Measurements from ENCODE around the gene NCK2. TPM values are rescaled to one million over a fixed set of nuclear protein-coding genes. Genes with fewer than 3 reads are reported as not detected.

The NCK2 gene
- total RNA-seq, 1 experiment from 2014 or later, result 0.30 TPM

- H3K9me2 ChIP-seq (replicated peaks; ENCODE audit: insufficient read depth, low read length), result no peaks in the 10 kb centered on the region
- no peak overlapping the region for H3K4me3 ChIP-seq (ENCODE audit: low read length)
- H3K4me1 ChIP-seq (ENCODE audit: low read length), result peaks cover 16% of the 10 kb centered on the region
- peaks cover 7% of the 10 kb centered on the region; the same call in 1 of the 2 replicates for H4K20me1 ChIP-seq (ENCODE audit: insufficient read depth, low read depth, low read length)
- no peak overlapping the region for H3K4me2 ChIP-seq (ENCODE audit: low read depth, low read length, poor library complexity, severe bottlenecking)
- DNase-seq, result no peak
- H3K9me3 ChIP-seq (ENCODE audit: low read length), result no peaks in the 10 kb centered on the region
- peaks cover 3% of the 10 kb centered on the region; the same call in 1 of the 2 replicates for H3K27me3 ChIP-seq (ENCODE audit: low read length)
- H3K36me3 ChIP-seq (ENCODE audit: insufficient read depth, low read length), result no peaks in the 10 kb centered on the region
- H2AFZ ChIP-seq (ENCODE audit: low read length), result no peak overlapping the region
- H3K9ac ChIP-seq (ENCODE audit: low read length), result no peak overlapping the region
- H3K27ac ChIP-seq (ENCODE audit: low read length), result no peak overlapping the region
- no peaks in the 10 kb centered on the region for H3K79me2 ChIP-seq (ENCODE audit: low read length)
Measured at GRCh38 chr2:105747991-105748390, 3.3 kb downstream of the NCK2 start.

- Histone ChIP-seq H3K4me1 (ENCODE audit: low read length) (peaks cover 16% of the 10 kb centered on the region), H3K79me2 (ENCODE audit: low read length) (no peaks in the 10 kb centered on the region), H3K9ac (ENCODE audit: low read length) (no peak overlapping the region)
Measured at GRCh38 chr2:105748566-105748965, 3.9 kb downstream of the NCK2 start.

GRCh38 chr2:105749583-105750400, 5.1 kb downstream of the NCK2 start:
- Histone ChIP-seq H3K4me1 (ENCODE audit: low read length) (peaks cover 10% of the 10 kb centered on the region), H3K4me2 (ENCODE audit: low read depth, low read length, poor library complexity, severe bottlenecking) (no peak overlapping the region), H4K20me1 (ENCODE audit: insufficient read depth, low read depth, low read length) (peaks cover 7% of the 10 kb centered on the region; the same call in 1 of the 2 replicates), H3K27me3 (ENCODE audit: low read length) (peaks cover 3% of the 10 kb centered on the region; the same call in 1 of the 2 replicates), H2AFZ (ENCODE audit: low read length) (no peak overlapping the region), H3K36me3 (ENCODE audit: insufficient read depth, low read length) (no peaks in the 10 kb centered on the region), H3K9ac (ENCODE audit: low read length) (no peak overlapping the region), H3K9me2 (replicated peaks; ENCODE audit: insufficient read depth, low read length) (no peaks in the 10 kb centered on the region), H3K4me3 (ENCODE audit: low read length) (no peak overlapping the region), H3K27ac (ENCODE audit: low read length) (no peak overlapping the region), H3K9me3 (ENCODE audit: low read length) (no peaks in the 10 kb centered on the region), H3K79me2 (ENCODE audit: low read length) (no peaks in the 10 kb centered on the region)
- DNase-seq, result no peak

More at GRCh38 chr2:105748566-105748965, 3.9 kb downstream of the NCK2 start:
- Histone ChIP-seq H3K4me3 (ENCODE audit: low read length) (no peak overlapping the region), H3K27me3 (ENCODE audit: low read length) (peaks cover 3% of the 10 kb centered on the region; the same call in 1 of the 2 replicates), H4K20me1 (ENCODE audit: insufficient read depth, low read depth, low read length) (peaks cover 7% of the 10 kb centered on the region; the same call in 1 of the 2 replicates), H3K4me2 (ENCODE audit: low read depth, low read length, poor library complexity, severe bottlenecking) (no peak overlapping the region), H3K9me3 (ENCODE audit: low read length) (no peaks in the 10 kb centered on the region), H3K27ac (ENCODE audit: low read length) (no peak overlapping the region), H3K9me2 (replicated peaks; ENCODE audit: insufficient read depth, low read length) (no peaks in the 10 kb centered on the region), H2AFZ (ENCODE audit: low read length) (no peak overlapping the region), H3K36me3 (ENCODE audit: insufficient read depth, low read length) (no peaks in the 10 kb centered on the region)
- no peak for DNase-seq

DNA sequence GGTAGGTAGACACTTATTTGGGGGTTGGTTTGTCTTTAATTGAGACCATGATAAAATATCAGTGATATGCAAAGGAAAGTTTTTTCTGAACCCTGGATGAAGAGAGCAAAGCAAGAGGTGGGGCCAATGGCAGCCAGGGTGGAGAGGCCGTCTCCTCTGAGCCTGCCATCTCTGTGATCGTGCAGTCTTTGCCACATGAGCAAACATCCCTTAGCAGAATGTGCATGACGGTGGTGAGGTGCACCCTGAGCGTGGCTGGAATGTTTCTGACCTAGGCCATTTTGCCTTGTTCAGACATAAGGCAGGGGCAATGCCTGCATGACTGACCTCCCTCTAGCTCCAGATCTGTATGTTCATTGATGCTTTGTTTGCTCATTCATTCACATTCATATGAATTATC, 6.0 kb downstream of the NCK2 start:
- H3K9ac ChIP-seq (ENCODE audit: low read length), result no peak overlapping the region
- H3K36me3 ChIP-seq (ENCODE audit: insufficient read depth, low read length), result no peaks in the 10 kb centered on the region
- no peaks in the 10 kb centered on the region for H3K9me2 ChIP-seq (replicated peaks; ENCODE audit: insufficient read depth, low read length)
- no peaks in the 10 kb centered on the region for H3K79me2 ChIP-seq (ENCODE audit: low read length)
- no peak for DNase-seq
- no peak overlapping the region for H3K4me2 ChIP-seq (ENCODE audit: low read depth, low read length, poor library complexity, severe bottlenecking)
- H3K27me3 ChIP-seq (ENCODE audit: low read length), result peaks cover 2% of the 10 kb centered on the region; the same call in 1 of the 2 replicates
- peaks cover 3% of the 10 kb centered on the region for H3K4me1 ChIP-seq (ENCODE audit: low read length)
- no peak overlapping the region for H2AFZ ChIP-seq (ENCODE audit: low read length)
- no peak overlapping the region for H3K27ac ChIP-seq (ENCODE audit: low read length)
- no peak overlapping the region for H3K4me3 ChIP-seq (ENCODE audit: low read length)
- H3K9me3 ChIP-seq (ENCODE audit: low read length), result no peaks in the 10 kb centered on the region
- peaks cover 6% of the 10 kb centered on the region; the same call in 1 of the 2 replicates for H4K20me1 ChIP-seq (ENCODE audit: insufficient read depth, low read depth, low read length)

GRCh38 chr2:105751272-105751671, 6.6 kb downstream of the NCK2 start:
- Histone ChIP-seq H2AFZ (ENCODE audit: low read length) (no peak overlapping the region), H3K27me3 (ENCODE audit: low read length) (no peaks in the 10 kb centered on the region), H3K4me2 (ENCODE audit: low read depth, low read length, poor library complexity, severe bottlenecking) (no peak overlapping the region), H4K20me1 (ENCODE audit: insufficient read depth, low read depth, low read length) (peaks cover 2% of the 10 kb centered on the region; the same call in 1 of the 2 replicates), H3K36me3 (ENCODE audit: insufficient read depth, low read length) (no peaks in the 10 kb centered on the region), H3K9me3 (ENCODE audit: low read length) (no peaks in the 10 kb centered on the region), H3K79me2 (ENCODE audit: low read length) (no peaks in the 10 kb centered on the region), H3K9ac (ENCODE audit: low read length) (no peak overlapping the region), H3K4me3 (ENCODE audit: low read length) (no peak overlapping the region), H3K4me1 (ENCODE audit: low read length) (no peaks in the 10 kb centered on the region), H3K27ac (ENCODE audit: low read length) (no peak overlapping the region), H3K9me2 (replicated peaks; ENCODE audit: insufficient read depth, low read length) (no peaks in the 10 kb centered on the region)
- DNase-seq, result no peak

DNA sequence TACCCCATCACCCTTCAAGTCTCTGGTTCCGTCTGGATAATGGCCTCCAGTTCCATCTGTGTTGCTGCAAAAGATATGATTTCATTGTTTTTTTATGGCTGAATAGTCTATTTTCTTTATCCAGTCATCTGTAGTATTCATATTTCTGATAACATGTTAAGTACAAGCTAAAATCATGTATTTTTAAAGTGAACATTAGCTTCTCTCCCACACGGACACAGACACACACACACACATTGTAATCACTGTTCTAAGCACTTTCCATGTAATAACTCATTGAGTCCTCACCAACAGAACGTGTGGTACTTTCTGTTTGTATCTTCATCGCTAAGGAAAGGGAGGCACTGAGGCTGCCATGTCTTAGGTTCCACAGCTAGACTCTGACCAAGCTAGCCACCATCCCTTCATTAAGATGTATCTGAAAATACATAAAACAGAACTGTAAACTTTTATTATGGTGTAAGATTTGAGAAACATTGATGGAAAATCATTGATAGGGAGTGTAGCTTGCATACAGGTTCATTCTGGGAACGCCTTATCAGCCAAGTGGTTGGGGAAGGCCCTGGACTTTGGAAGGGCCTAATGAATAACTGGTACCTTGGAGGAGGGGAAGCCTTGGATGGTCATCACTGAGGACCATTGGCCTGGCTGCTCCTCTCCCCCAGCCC, 8.1 kb downstream of the NCK2 start:
- Histone ChIP-seq H3K79me2 (ENCODE audit: low read length) (no peaks in the 10 kb centered on the region), H3K27ac (ENCODE audit: low read length) (no peak overlapping the region), H3K4me3 (ENCODE audit: low read length) (no peak overlapping the region), H3K9me3 (ENCODE audit: low read length) (no peaks in the 10 kb centered on the region), H3K4me1 (ENCODE audit: low read length) (no peaks in the 10 kb centered on the region), H2AFZ (ENCODE audit: low read length) (no peak overlapping the region), H3K9me2 (replicated peaks; ENCODE audit: insufficient read depth, low read length) (no peaks in the 10 kb centered on the region), H4K20me1 (ENCODE audit: insufficient read depth, low read depth, low read length) (no peaks in the 10 kb centered on the region; the same call in 1 of the 2 replicates), H3K27me3 (ENCODE audit: low read length) (no peaks in the 10 kb centered on the region), H3K4me2 (ENCODE audit: low read depth, low read length, poor library complexity, severe bottlenecking) (no peak overlapping the region), H3K36me3 (ENCODE audit: insufficient read depth, low read length) (no peaks in the 10 kb centered on the region), H3K9ac (ENCODE audit: low read length) (no peak overlapping the region)
- DNase-seq, result no peak

DNA sequence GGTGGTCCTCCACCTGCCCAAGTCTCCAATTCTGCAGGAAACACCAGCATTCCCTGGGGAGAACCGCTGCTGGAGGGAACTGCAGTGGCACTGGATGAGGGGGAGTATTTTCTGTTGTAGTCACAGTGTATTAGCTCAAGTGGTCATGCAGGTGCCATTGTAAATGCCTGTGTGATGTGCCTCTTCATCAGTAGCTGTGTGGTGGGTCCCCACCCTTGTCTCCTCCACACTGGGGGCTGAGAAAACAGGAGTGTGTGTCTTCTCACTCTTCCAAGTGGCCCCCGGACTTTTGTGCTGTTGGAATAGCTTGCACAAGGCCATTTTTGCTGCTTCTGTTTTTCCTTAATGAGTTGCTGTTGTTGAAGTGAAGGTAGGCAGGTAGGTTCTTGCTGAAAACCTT, 8.7 kb downstream of the NCK2 start:
- no peak overlapping the region for H3K9ac ChIP-seq (ENCODE audit: low read length)
- H3K79me2 ChIP-seq (ENCODE audit: low read length), result no peaks in the 10 kb centered on the region
- no peaks in the 10 kb centered on the region for H3K4me1 ChIP-seq (ENCODE audit: low read length)
- H3K9me3 ChIP-seq (ENCODE audit: low read length), result no peaks in the 10 kb centered on the region
- H2AFZ ChIP-seq (ENCODE audit: low read length), result no peak overlapping the region
- no peak overlapping the region for H3K27ac ChIP-seq (ENCODE audit: low read length)
- no peaks in the 10 kb centered on the region; the same call in 1 of the 2 replicates for H4K20me1 ChIP-seq (ENCODE audit: insufficient read depth, low read depth, low read length)
- H3K36me3 ChIP-seq (ENCODE audit: insufficient read depth, low read length), result no peaks in the 10 kb centered on the region
- H3K27me3 ChIP-seq (ENCODE audit: low read length), result no peaks in the 10 kb centered on the region
- no peak overlapping the region for H3K4me2 ChIP-seq (ENCODE audit: low read depth, low read length, poor library complexity, severe bottlenecking)
- no peak overlapping the region for H3K4me3 ChIP-seq (ENCODE audit: low read length)
- H3K9me2 ChIP-seq (replicated peaks; ENCODE audit: insufficient read depth, low read length), result no peaks in the 10 kb centered on the region
- DNase-seq, result no peak

GRCh38 chr2:105754011-105754410, 9.3 kb downstream of the NCK2 start:
- no peak overlapping the region for H3K9ac ChIP-seq (ENCODE audit: low read length)
- H3K4me3 ChIP-seq (ENCODE audit: low read length), result no peak overlapping the region
- H3K79me2 ChIP-seq (ENCODE audit: low read length), result no peaks in the 10 kb centered on the region
- no peak overlapping the region for H3K27ac ChIP-seq (ENCODE audit: low read length)
- H3K27me3 ChIP-seq (ENCODE audit: low read length), result no peaks in the 10 kb centered on the region
- H3K4me2 ChIP-seq (ENCODE audit: low read depth, low read length, poor library complexity, severe bottlenecking), result no peak overlapping the region
- H3K4me1 ChIP-seq (ENCODE audit: low read length), result no peaks in the 10 kb centered on the region
- no peaks in the 10 kb centered on the region for H3K36me3 ChIP-seq (ENCODE audit: insufficient read depth, low read length)
- H2AFZ ChIP-seq (ENCODE audit: low read length), result no peak overlapping the region
- no peaks in the 10 kb centered on the region; the same call in 1 of the 2 replicates for H4K20me1 ChIP-seq (ENCODE audit: insufficient read depth, low read depth, low read length)
- no peaks in the 10 kb centered on the region for H3K9me2 ChIP-seq (replicated peaks; ENCODE audit: insufficient read depth, low read length)
- DNase-seq, result no peak
- no peaks in the 10 kb centered on the region for H3K9me3 ChIP-seq (ENCODE audit: low read length)
